Loucy (cell line): ENCODE measurements around the gene CCDC91.

Source experiments
- H2AFZ ChIP-seq: fragments of 200-600 bp; sonication (generic); 2 replicates; pipeline ENCODE4 v1.6.0; 2016; ENCODE audit warnings: antibody characterized with exemption, mild to moderate bottlenecking, low read length, moderate library complexity
- H3F3A ChIP-seq: fragments of 200-600 bp; 2 replicates; pipeline ENCODE4 v1.6.0; 2016; ENCODE audit warnings: antibody characterized with exemption, low read depth, mild to moderate bottlenecking
- H3K27me3 ChIP-seq: fragments of 200-600 bp; sonication (generic); 2 replicates; pipeline ENCODE4 v1.6.1; 2014; ENCODE audit warnings: low read length, mild to moderate bottlenecking; ENCODE audit not compliant: insufficient read depth, poor library complexity, severe bottlenecking
- H3K36me3 ChIP-seq: fragments of 200-600 bp; sonication (generic); 2 replicates; pipeline ENCODE4 v1.6.1; 2016; ENCODE audit warnings: low read length; ENCODE audit not compliant: insufficient read depth
- H3K4me1 ChIP-seq: fragments of 200-600 bp; sonication (generic); 2 replicates; pipeline ENCODE4 v1.5.1; 2014; ENCODE audit warnings: low read length, mild to moderate bottlenecking; ENCODE audit not compliant: insufficient read depth, poor library complexity, severe bottlenecking
- H3K4me2 ChIP-seq: fragments of 200-600 bp; sonication (generic); 2 replicates; pipeline ENCODE4 v1.6.0; 2014; ENCODE audit warnings: antibody characterized with exemption, low read length, low read depth, mild to moderate bottlenecking; ENCODE audit not compliant: poor library complexity, severe bottlenecking
- H3K4me3 ChIP-seq: fragments of 200-600 bp; sonication (generic); 2 replicates; pipeline ENCODE4 v1.5.1; 2014; ENCODE audit warnings: low read length, mild to moderate bottlenecking, mixed read lengths; ENCODE audit not compliant: poor library complexity, severe bottlenecking
- H3K79me2 ChIP-seq: fragments of 200-600 bp; sonication (generic); 2 replicates; pipeline ENCODE4 v1.6.1; 2014; ENCODE audit warnings: low read length; ENCODE audit not compliant: insufficient read depth
- H3K9ac ChIP-seq: fragments of 200-600 bp; sonication (generic); 2 replicates; pipeline ENCODE4 v1.6.0; 2014; ENCODE audit warnings: mild to moderate bottlenecking, low read depth, low read length, moderate library complexity; ENCODE audit not compliant: poor library complexity, severe bottlenecking
- H3K9me2 ChIP-seq: fragments of 200-600 bp; sonication (generic); replicated peaks from 2 replicates; pipeline ENCODE4 v1.6.1; 2016; ENCODE audit warnings: low read depth, low read length, mixed read lengths
- H3K9me3 ChIP-seq: fragments of 200-600 bp; sonication (generic); 2 replicates; pipeline ENCODE4 v1.6.1; 2014; ENCODE audit warnings: mild to moderate bottlenecking, antibody characterized with exemption, low read length, low read depth; ENCODE audit not compliant: insufficient read depth
- H4K20me1 ChIP-seq: fragments of 200-600 bp; sonication (generic); 2 replicates; pipeline ENCODE4 v1.6.0; 2014; ENCODE audit warnings: antibody characterized with exemption, low read length, mild to moderate bottlenecking; ENCODE audit not compliant: insufficient read depth, poor library complexity, severe bottlenecking
- CTCF ChIP-seq: fragments of 200-600 bp; sonication (generic); conservative IDR thresholded peaks from 2 replicates; pipeline ENCODE4 v1.5.1; 2014; ENCODE audit warnings: mild to moderate bottlenecking, antibody characterized with exemption, low read length
- EZH2phosphoT487 ChIP-seq: fragments of 200-600 bp; IDR thresholded peaks from 2 replicates; pipeline ENCODE4 v1.6.1; 2018; ENCODE audit warnings: antibody characterized with exemption, mild to moderate bottlenecking, moderate library complexity, borderline replicate concordance

The CCDC91 gene

GRCh38 chr12:28427046-28427445 is 236.8 kb downstream of the CCDC91 start:
- H3K9ac ChIP-seq: no peak overlapping the region
- H3K27me3 ChIP-seq: no peaks in the 10 kb centered on the region
- no peaks in the 10 kb centered on the region for H4K20me1 ChIP-seq
- no peaks in the 10 kb centered on the region for H3K36me3 ChIP-seq
- H3K9me3 ChIP-seq: no peaks in the 10 kb centered on the region
- no peak overlapping the region for H3K4me2 ChIP-seq
- H3K79me2 ChIP-seq: no peaks in the 10 kb centered on the region
- TF ChIP-seq EZH2phosphoT487: no peak
- TF ChIP-seq CTCF: no peak
- no peak overlapping the region for H3K4me3 ChIP-seq
- no peak overlapping the region for H2AFZ ChIP-seq
- H3K4me1 ChIP-seq: no peaks in the 10 kb centered on the region
- H3F3A ChIP-seq: no peaks in the 10 kb centered on the region
- H3K9me2 ChIP-seq: no peaks in the 10 kb centered on the region

- H3F3A ChIP-seq: no peaks in the 10 kb centered on the region
These were observed 249.9 kb downstream of the CCDC91 start for GRCh38 chr12:28440081-28440608.

GRCh38 chr12:28442101-28442500 is 251.8 kb downstream of the CCDC91 start:
- Histone ChIP-seq H3K27me3 (no peaks in the 10 kb centered on the region), H4K20me1 (no peaks in the 10 kb centered on the region), H2AFZ (no peak overlapping the region), H3K9ac (no peak overlapping the region), H3K4me2 (no peak overlapping the region), H3K4me3 (no peak overlapping the region), H3K9me3 (no peaks in the 10 kb centered on the region), H3K79me2 (no peaks in the 10 kb centered on the region), H3K9me2 (no peaks in the 10 kb centered on the region), H3K36me3 (no peaks in the 10 kb centered on the region), H3K4me1 (no peaks in the 10 kb centered on the region), H3F3A (no peaks in the 10 kb centered on the region)
- no peak for TF ChIP-seq CTCF
- TF ChIP-seq EZH2phosphoT487: no peak

More at GRCh38 chr12:28440081-28440608, 249.9 kb downstream of the CCDC91 start:
- H3K9ac ChIP-seq: no peak overlapping the region
- no peak overlapping the region for H2AFZ ChIP-seq
- no peaks in the 10 kb centered on the region for H3K9me3 ChIP-seq
- H3K4me2 ChIP-seq: no peak overlapping the region
- H3K36me3 ChIP-seq: no peaks in the 10 kb centered on the region
- no peaks in the 10 kb centered on the region for H4K20me1 ChIP-seq
- H3K27me3 ChIP-seq: no peaks in the 10 kb centered on the region
- TF ChIP-seq CTCF (no peak), EZH2phosphoT487 (no peak)
- H3K4me1 ChIP-seq: no peaks in the 10 kb centered on the region
- H3K79me2 ChIP-seq: no peaks in the 10 kb centered on the region
- no peak overlapping the region for H3K4me3 ChIP-seq
- H3K9me2 ChIP-seq: no peaks in the 10 kb centered on the region
